PC-3 (cell line): ENCODE data around the gene ZFPM1. TPM values are rescaled to one million over a fixed set of nuclear protein-coding genes. Genes with fewer than 3 reads are reported as not detected.

Experiments
- ATAC-seq: fragments of 200-7000 bp; cut with Tn5 transposase; 2 replicates; pipeline ENCODE4 v1.9.1; 2020; ENCODE audit warnings: mild to moderate bottlenecking, moderate library complexity
- BruUV-seq: library from RNA; stranded (reverse); fragments of 400-500 nt; replicated peaks from 2 replicates; lab custom pipeline; 2021; lab: Mats Ljungman, UMichigan
- CTCF ChIA-PET: fragments of 300-600 bp; sonication (Branson Sonifier 250); formaldehyde crosslinking; loops from one replicate; lab custom pipeline; 2022; ENCODE audit warnings: antibody characterized with exemption; lab: Charles Lee
- POLR2A ChIA-PET: fragments of 300-600 bp; sonication (Branson Sonifier 250); formaldehyde crosslinking; loops from one replicate; lab custom pipeline; 2022; ENCODE audit warnings: antibody characterized with exemption; ENCODE audit not compliant: unreplicated experiment; lab: Charles Lee
- DNase-seq: peaks from one replicate; pipeline ENCODE4 v3.0.0-alpha.2; 2015
- H2AFZ ChIP-seq: fragments of 300-600 bp; sonication (generic); 2 replicates; pipeline ENCODE4 v1.6.0; 2016; ENCODE audit warnings: antibody characterized with exemption, low read length
- H3F3A ChIP-seq: fragments of 300-600 bp; sonication (generic); one replicate; pipeline ENCODE4 v1.6.0; 2017; ENCODE audit warnings: antibody characterized with exemption, low read length, control low read depth, mild to moderate bottlenecking; ENCODE audit not compliant: unreplicated experiment
- H3K27ac ChIP-seq: fragments of 300-600 bp; sonication (generic); 2 replicates; pipeline ENCODE4 v1.5.1; 2016; ENCODE audit warnings: mild to moderate bottlenecking, low read length
- H3K27me3 ChIP-seq: fragments of 300-600 bp; sonication (generic); 2 replicates; pipeline ENCODE4 v1.6.1; 2016; ENCODE audit warnings: low read length, mixed read lengths
- H3K36me3 ChIP-seq: fragments of 300-600 bp; sonication (generic); 2 replicates; pipeline ENCODE4 v1.6.1; 2016; ENCODE audit warnings: low read depth, mixed run types, low read length, mixed read lengths
- H3K4me1 ChIP-seq: fragments of 300-600 bp; sonication (generic); 2 replicates; pipeline ENCODE4 v1.5.1; 2016; ENCODE audit warnings: low read length; ENCODE audit not compliant: insufficient read depth
- H3K4me2 ChIP-seq: fragments of 300-600 bp; sonication (generic); 2 replicates; pipeline ENCODE4 v1.6.0; 2016; ENCODE audit warnings: low read length
- H3K4me3 ChIP-seq: fragments of 300-600 bp; sonication (generic); 2 replicates; pipeline ENCODE4 v1.5.1; 2016; ENCODE audit warnings: mild to moderate bottlenecking, low read length, mixed read lengths
- H3K79me2 ChIP-seq: fragments of 300-600 bp; sonication (generic); 2 replicates; pipeline ENCODE4 v1.6.1; 2017; ENCODE audit warnings: low read length, mixed read lengths
- H3K9ac ChIP-seq: fragments of 300-600 bp; sonication (generic); 2 replicates; pipeline ENCODE4 v1.6.0; 2016; ENCODE audit warnings: mild to moderate bottlenecking, low read length
- H3K9me2 ChIP-seq: fragments of 300-600 bp; sonication (generic); replicated peaks from 2 replicates; pipeline ENCODE4 v1.6.1; 2016; ENCODE audit warnings: mixed run types, low read length, mixed read lengths
- H3K9me3 ChIP-seq: fragments of 300-600 bp; sonication (generic); 2 replicates; pipeline ENCODE4 v1.6.1; 2016; ENCODE audit warnings: low read length, mixed read lengths
- H4K20me1 ChIP-seq: fragments of 300-600 bp; sonication (generic); 2 replicates; pipeline ENCODE4 v1.6.1; 2016; ENCODE audit warnings: low read length, mixed read lengths
- CTCF ChIP-seq: fragments of 300-600 bp; sonication (generic); conservative IDR thresholded peaks from 2 replicates; pipeline ENCODE4 v1.5.1; 2017; ENCODE audit warnings: antibody characterized with exemption, low read depth, mild to moderate bottlenecking, low read length
- EZH2 ChIP-seq: fragments of 300-600 bp; sonication (generic); IDR thresholded peaks from one replicate; pipeline ENCODE4 v1.6.1; 2017; ENCODE audit warnings: antibody characterized with exemption, mild to moderate bottlenecking, low read length; ENCODE audit not compliant: unreplicated experiment
- EZH2phosphoT487 ChIP-seq: fragments of 300-600 bp; sonication (generic); IDR thresholded peaks from 2 replicates; pipeline ENCODE4 v1.6.1; 2018; ENCODE audit warnings: mild to moderate bottlenecking, antibody characterized with exemption, low read length, borderline replicate concordance
- intact Hi-C: fragments of 100-400 bp; cut with micrococcal nuclease; formaldehyde crosslinking; loops from 2 replicates; pipeline ENCODE4 v1.9.0; 2023
- total RNA-seq: library from RNA; depleted of rRNA; stranded (reverse); fragments of >200 nt; gene quantifications from 2 replicates; pipeline ENCODE4 v1.2.3, GENCODE V29; 2014

The ZFPM1 gene
- total RNA-seq, 1 experiment from 2014 or later = 4.6 TPM

DNA sequence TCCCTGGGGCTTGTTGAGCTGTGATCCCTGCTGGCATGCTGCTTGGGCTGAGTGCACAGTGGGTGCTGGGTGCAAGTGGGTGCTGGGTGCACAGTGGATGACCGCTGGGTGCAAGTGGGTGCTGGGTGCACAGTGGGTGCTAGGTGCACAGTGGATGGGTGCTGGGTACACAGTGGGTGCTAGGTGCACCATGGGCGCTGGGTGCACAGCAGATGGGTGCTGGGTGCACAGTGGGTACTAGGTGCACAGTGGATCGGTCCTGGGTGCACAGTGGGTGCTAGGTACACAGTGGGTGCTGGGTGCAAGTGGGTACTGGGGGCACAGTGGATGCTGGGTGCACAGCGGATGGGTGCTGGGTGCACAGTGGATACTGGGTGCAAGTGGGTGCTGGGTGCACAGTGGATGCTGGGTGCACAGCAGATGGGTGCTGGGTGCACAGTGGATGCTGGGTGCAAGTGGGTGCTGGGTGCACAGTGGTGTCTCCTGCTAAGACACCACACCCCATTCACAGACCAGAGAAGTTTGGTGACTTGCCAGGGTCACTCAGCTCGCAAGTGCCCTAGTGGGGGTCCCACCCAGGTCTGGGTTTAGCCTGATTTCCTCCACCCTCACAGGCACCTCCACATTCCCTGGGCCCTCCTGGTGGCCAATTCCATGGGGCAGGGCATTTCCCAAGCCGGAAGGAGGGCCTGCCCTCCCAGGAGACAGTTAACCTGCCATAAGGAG lies 33.5 kb downstream of the ZFPM1 start:
- H3K9me2 ChIP-seq = no peaks in the 10 kb centered on the region
- H3K4me1 ChIP-seq = no peaks in the 10 kb centered on the region
- H3K27me3 ChIP-seq = no peaks in the 10 kb centered on the region
- H2AFZ ChIP-seq = no peak overlapping the region
- H4K20me1 ChIP-seq = no peaks in the 10 kb centered on the region
- BruUV-seq = no TSS peak
- no peaks in the 10 kb centered on the region for H3K36me3 ChIP-seq
- H3K79me2 ChIP-seq = no peaks in the 10 kb centered on the region
- H3K9ac ChIP-seq = no peak overlapping the region
- ChIA-PET POLR2A (no interaction called here), CTCF (no interaction called here)
- H3K4me2 ChIP-seq = no peak overlapping the region
- H3K9me3 ChIP-seq = no peaks in the 10 kb centered on the region
- intact Hi-C loops = no loop called here
- TF ChIP-seq CTCF (no peak), EZH2phosphoT487 (no peak), EZH2 (no peak)
- no peak overlapping the region for H3K4me3 ChIP-seq
- ATAC-seq = no peak
- H3K27ac ChIP-seq = no peak overlapping the region
- DNase-seq = no peak
- H3F3A ChIP-seq = no peaks in the 10 kb centered on the region

- no peak for TF ChIP-seq EZH2
- no peak for TF ChIP-seq EZH2phosphoT487
- no peak for TF ChIP-seq CTCF
- intact Hi-C loops = no loop called here
- BruUV-seq = no TSS peak
- Histone ChIP-seq H3K4me2 (no peak overlapping the region), H3K9ac (no peak overlapping the region), H3K27ac (no peak overlapping the region), H3K4me3 (no peak overlapping the region), H3K9me3 (no peaks in the 10 kb centered on the region), H3K9me2 (no peaks in the 10 kb centered on the region), H4K20me1 (no peaks in the 10 kb centered on the region), H3K36me3 (no peaks in the 10 kb centered on the region), H2AFZ (no peak overlapping the region), H3K27me3 (no peaks in the 10 kb centered on the region), H3K79me2 (no peaks in the 10 kb centered on the region), H3F3A (no peaks in the 10 kb centered on the region), H3K4me1 (no peaks in the 10 kb centered on the region)
- ATAC-seq (no peak), DNase-seq (no peak)
- ChIA-PET POLR2A (no interaction called here), CTCF (no interaction called here)
These were observed 34.0 kb downstream of the ZFPM1 start for GRCh38 chr16:88487124-88487432.

- ChIA-PET CTCF (no interaction called here), POLR2A (no interaction called here)
- Histone ChIP-seq H3K9me3 (no peaks in the 10 kb centered on the region), H3K9ac (no peak overlapping the region), H3K36me3 (no peaks in the 10 kb centered on the region), H3K79me2 (no peaks in the 10 kb centered on the region), H4K20me1 (no peaks in the 10 kb centered on the region), H2AFZ (no peak overlapping the region), H3K27ac (no peak overlapping the region), H3F3A (no peaks in the 10 kb centered on the region), H3K4me3 (no peak overlapping the region), H3K4me2 (no peak overlapping the region), H3K4me1 (no peaks in the 10 kb centered on the region), H3K27me3 (no peaks in the 10 kb centered on the region), H3K9me2 (no peaks in the 10 kb centered on the region)
- no peak for DNase-seq
- no TSS peak for BruUV-seq
- no peak for TF ChIP-seq EZH2
- no peak for TF ChIP-seq EZH2phosphoT487
- no peak for TF ChIP-seq CTCF
- intact Hi-C loops = no loop called here
- no peak for ATAC-seq
These were observed 35.1 kb downstream of the ZFPM1 start for GRCh38 chr16:88487920-88488851.
